A172 (cell line): ENCODE measurements around the gene TC2N. TPM values are rescaled to one million over a fixed set of nuclear protein-coding genes. Genes with fewer than 3 reads are reported as not detected.

ENCODE experiments used
- total RNA-seq: library from RNA; depleted of rRNA; stranded (reverse); fragments of >200 nt; shearing (Covaris generic); gene quantifications from 2 replicates; pipeline ENCODE4 v1.2.3, GENCODE V29; 2014; rRNA removed

Gene TC2N
- total RNA-seq, 1 experiment from 2014 or later = not detected

Other genes with a start within 250 kb of the TC2N start
- gene CATSPERB, start 135.4 kb downstream of the TC2N start, total RNA-seq = not detected in 2 replicates
- gene FBLN5, start 80.2 kb upstream of the TC2N start, total RNA-seq = 2.6 and 8.6 TPM in 2 replicates
- gene TRIP11, start 172.5 kb upstream of the TC2N start, total RNA-seq = 8.8 and 14.8 TPM in 2 replicates
- 22.7 and 42.2 TPM in 2 replicates for gene ATXN3, start 239.0 kb upstream of the TC2N start, total RNA-seq